Gastroesophageal sphincter (tissue), 3 donors: ENCODE data around the gene ERF.

Source experiments
- EP300 ChIP-seq: sonication (generic); formaldehyde crosslinking; IDR thresholded peaks from one replicate; pipeline ENCODE4 v1.6.1; 2017; ENCODE audit warnings: antibody characterized with exemption, mild to moderate bottlenecking
- TF ChIP-seq, protein P1 (sequence below), 4 experiments: fragments of 200-600 bp in 2 of 4; fragments of 450-650 bp in 2 of 4; sonication (generic) in 1 of 4; IDR thresholded peaks; one replicate each; pipeline ENCODE4 v1.5.1; 2017 to 2019; ENCODE audit warnings: antibody characterized with exemption in 4 of 4, mild to moderate bottlenecking in 2 of 4, moderate library complexity in 2 of 4

DNA sequence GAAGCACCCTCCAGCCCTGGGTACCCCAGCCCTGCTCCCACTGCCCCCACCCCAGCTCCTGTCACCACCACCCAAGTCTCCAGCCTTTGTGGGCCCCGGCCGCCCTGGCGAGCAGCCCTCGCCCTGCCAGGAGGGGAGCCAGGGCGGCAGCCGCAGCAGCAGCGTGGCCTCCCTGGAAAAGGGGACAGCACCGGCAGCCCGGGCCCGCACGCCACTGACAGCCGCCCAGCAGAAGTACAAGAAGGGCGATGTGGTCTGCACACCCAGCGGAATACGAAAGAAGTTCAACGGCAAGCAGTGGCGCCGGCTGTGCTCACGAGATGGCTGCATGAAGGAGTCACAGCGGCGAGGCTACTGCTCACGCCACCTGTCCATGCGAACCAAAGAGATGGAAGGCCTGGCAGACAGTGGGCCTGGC lies 18.1 kb upstream of the ERF start:
- TF ChIP-seq EP300, result no peak
- TF ChIP-seq, protein P1, sequence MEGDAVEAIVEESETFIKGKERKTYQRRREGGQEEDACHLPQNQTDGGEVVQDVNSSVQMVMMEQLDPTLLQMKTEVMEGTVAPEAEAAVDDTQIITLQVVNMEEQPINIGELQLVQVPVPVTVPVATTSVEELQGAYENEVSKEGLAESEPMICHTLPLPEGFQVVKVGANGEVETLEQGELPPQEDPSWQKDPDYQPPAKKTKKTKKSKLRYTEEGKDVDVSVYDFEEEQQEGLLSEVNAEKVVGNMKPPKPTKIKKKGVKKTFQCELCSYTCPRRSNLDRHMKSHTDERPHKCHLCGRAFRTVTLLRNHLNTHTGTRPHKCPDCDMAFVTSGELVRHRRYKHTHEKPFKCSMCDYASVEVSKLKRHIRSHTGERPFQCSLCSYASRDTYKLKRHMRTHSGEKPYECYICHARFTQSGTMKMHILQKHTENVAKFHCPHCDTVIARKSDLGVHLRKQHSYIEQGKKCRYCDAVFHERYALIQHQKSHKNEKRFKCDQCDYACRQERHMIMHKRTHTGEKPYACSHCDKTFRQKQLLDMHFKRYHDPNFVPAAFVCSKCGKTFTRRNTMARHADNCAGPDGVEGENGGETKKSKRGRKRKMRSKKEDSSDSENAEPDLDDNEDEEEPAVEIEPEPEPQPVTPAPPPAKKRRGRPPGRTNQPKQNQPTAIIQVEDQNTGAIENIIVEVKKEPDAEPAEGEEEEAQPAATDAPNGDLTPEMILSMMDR (IDR thresholded peaks at IDR 0.05), result no peak
